Activated T-cell treated with anti-CD3 and anti-CD28 coated beads, Interleukin-2, amount 50 U/mL, for 4 hours (primary cell): ENCODE measurements around the gene B3GAT1. TPM values are rescaled to one million over a fixed set of nuclear protein-coding genes. Genes with fewer than 3 reads are reported as not detected.

ENCODE experiments used
- ATAC-seq, 2 donors: fragments of 200-7000 bp; cut with Tn5 transposase; one replicate each; pipeline ENCODE4 v1.10.0; 2021
- DNase-seq: peaks from one replicate; pipeline ENCODE4 v3.0.0-alpha.2; 2020
- H3K27me3 Mint-ChIP-seq: one replicate; pipeline ENCODE4 v1.8.0; 2021; ENCODE audit warnings: low read depth, mixed read lengths
- H3K36me3 Mint-ChIP-seq: one replicate; pipeline ENCODE4 v1.8.0; 2022; ENCODE audit warnings: mixed read lengths; ENCODE audit not compliant: insufficient read depth
- H3K4me1 Mint-ChIP-seq: one replicate; pipeline ENCODE4 v1.8.0; 2021; ENCODE audit warnings: low read depth, mixed read lengths
- H3K4me3 Mint-ChIP-seq: one replicate; pipeline ENCODE4 v1.8.0; 2021; ENCODE audit warnings: mild to moderate bottlenecking, moderate library complexity, mixed read lengths
- H3K9me3 Mint-ChIP-seq: one replicate; pipeline ENCODE4 v1.8.0; 2021; ENCODE audit warnings: mixed read lengths
- total RNA-seq, 3 donors: library from RNA; stranded (reverse); gene quantifications; one replicate each; pipeline ENCODE4 v1.2.1, GENCODE V29; 2021

Gene B3GAT1
- total RNA-seq, 3 donors from 2014 or later = 0.05 to 0.50 (median 0.33) TPM

DNA sequence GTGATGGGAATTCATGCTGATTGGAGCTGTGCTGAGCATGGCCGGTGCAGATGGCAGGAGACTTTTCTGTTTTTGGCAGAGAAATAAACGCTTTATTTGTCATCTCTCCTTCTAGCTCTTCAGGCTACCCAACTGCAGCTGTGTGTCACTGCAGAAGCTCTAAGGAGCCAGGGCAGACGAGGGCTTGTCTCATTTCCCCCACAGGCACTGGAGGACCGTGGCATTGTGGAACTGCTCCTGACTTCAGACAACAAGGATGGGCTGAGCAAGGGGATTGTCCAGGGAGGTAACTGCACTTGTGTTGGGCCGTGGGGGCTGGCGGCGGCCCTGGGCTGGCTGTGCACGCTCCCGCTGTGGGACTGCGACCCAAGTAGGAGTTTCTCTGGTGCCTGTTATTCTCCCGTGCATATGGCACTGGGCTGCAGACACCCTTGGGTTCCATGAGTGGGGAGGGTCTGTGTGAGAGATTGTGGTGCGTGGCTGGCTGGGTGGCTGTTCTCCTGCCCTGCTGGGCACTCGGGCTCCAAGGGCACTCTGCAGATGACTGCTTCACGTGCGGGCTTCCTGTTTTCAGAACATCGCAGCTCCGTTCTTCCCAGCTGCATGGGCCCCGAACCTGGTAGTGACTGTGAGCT lies 53.1 kb downstream of the B3GAT1 start:
- Mint-ChIP-seq H3K4me3 (no peak overlapping the region), H3K9me3 (peaks cover 5% of the 10 kb centered on the region), H3K4me1 (peaks cover 13% of the 10 kb centered on the region), H3K27me3 (peaks cover 6% of the 10 kb centered on the region), H3K36me3 (no peaks in the 10 kb centered on the region)
- DNase-seq (no peak), ATAC-seq (no peak)

- no peaks in the 10 kb centered on the region for H3K36me3 Mint-ChIP-seq
- H3K4me3 Mint-ChIP-seq = no peak overlapping the region
- DNase-seq (no peak), ATAC-seq (no peak)
- H3K4me1 Mint-ChIP-seq = peaks cover 13% of the 10 kb centered on the region
- peaks cover 6% of the 10 kb centered on the region for H3K27me3 Mint-ChIP-seq
- H3K9me3 Mint-ChIP-seq = peaks cover 7% of the 10 kb centered on the region
These were observed 53.7 kb downstream of the B3GAT1 start for GRCh38 chr11:134358165-134358855.

- Mint-ChIP-seq H3K4me1 (peaks cover 13% of the 10 kb centered on the region), H3K36me3 (no peaks in the 10 kb centered on the region), H3K27me3 (peaks cover 3% of the 10 kb centered on the region), H3K4me3 (no peak overlapping the region), H3K9me3 (peaks cover 7% of the 10 kb centered on the region)
- ATAC-seq (no peak), DNase-seq (no peak)
These were observed 54.5 kb downstream of the B3GAT1 start for GRCh38 chr11:134357545-134357839.

- Mint-ChIP-seq H3K36me3 (no peaks in the 10 kb centered on the region), H3K4me1 (peaks cover 11% of the 10 kb centered on the region), H3K4me3 (no peak overlapping the region), H3K27me3 (peaks cover 3% of the 10 kb centered on the region), H3K9me3 (peaks cover 7% of the 10 kb centered on the region)
- ATAC-seq (no peak), DNase-seq (no peak)
These were observed 55.1 kb downstream of the B3GAT1 start for GRCh38 chr11:134356656-134357544.

- Mint-ChIP-seq H3K4me3 (no peak overlapping the region), H3K27me3 (peaks cover 3% of the 10 kb centered on the region), H3K36me3 (no peaks in the 10 kb centered on the region), H3K4me1 (peaks cover 6% of the 10 kb centered on the region), H3K9me3 (peaks cover 7% of the 10 kb centered on the region)
- DNase-seq (no peak), ATAC-seq (no peak)
These were observed 56.4 kb downstream of the B3GAT1 start for GRCh38 chr11:134355656-134356055.

GRCh38 chr11:134355136-134355535 lies 56.9 kb downstream of the B3GAT1 start:
- H3K27me3 Mint-ChIP-seq = peaks cover 3% of the 10 kb centered on the region
- DNase-seq (no peak), ATAC-seq (no peak)
- H3K4me3 Mint-ChIP-seq = no peak overlapping the region
- no peaks in the 10 kb centered on the region for H3K36me3 Mint-ChIP-seq
- H3K4me1 Mint-ChIP-seq = peaks cover 10% of the 10 kb centered on the region
- peaks cover 7% of the 10 kb centered on the region for H3K9me3 Mint-ChIP-seq

DNA sequence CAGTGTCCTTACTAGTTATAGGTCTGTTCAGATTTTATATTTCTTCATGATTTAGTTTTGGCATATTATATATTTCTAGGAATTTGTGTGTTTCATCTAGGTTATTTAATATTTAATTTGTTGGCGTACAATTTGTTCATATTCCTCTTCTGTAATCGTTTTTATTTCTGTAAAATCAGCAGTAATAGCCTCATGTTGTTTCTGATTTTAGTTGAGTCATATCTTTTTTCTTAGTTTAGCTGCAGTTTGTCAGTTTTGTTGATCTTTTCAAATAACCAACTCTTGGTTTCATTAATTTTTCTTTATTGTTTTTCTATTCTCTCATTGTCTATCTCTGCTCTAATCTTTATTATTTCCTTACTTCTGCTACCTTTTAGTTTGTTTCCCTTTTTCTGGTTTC lies 59.9 kb downstream of the B3GAT1 start:
- Mint-ChIP-seq H3K27me3 (no peaks in the 10 kb centered on the region), H3K4me1 (peaks cover 16% of the 10 kb centered on the region), H3K4me3 (no peak overlapping the region), H3K9me3 (peaks cover 7% of the 10 kb centered on the region), H3K36me3 (no peaks in the 10 kb centered on the region)
- ATAC-seq (no peak), DNase-seq (no peak)

DNA sequence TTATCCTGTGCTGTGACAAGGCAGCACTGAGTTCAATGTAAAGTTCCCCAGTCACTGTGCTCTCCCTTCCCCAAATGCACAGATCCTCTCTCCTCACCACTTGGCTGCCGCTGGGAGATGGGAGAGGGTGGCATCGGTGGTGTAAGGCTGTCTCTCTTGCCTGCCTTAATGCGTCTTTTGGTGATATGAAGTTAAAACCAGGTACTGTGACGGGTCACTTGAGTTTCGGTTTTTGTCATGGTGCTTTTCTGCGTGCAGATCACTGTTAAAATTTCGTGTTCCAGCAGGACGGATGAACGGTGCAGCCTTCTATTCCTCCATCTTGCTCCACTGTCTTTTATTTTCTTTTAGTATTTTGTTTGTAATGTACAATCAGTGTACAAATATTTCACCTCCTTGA lies 61.7 kb downstream of the B3GAT1 start:
- Mint-ChIP-seq H3K9me3 (peaks cover 7% of the 10 kb centered on the region), H3K27me3 (no peaks in the 10 kb centered on the region), H3K36me3 (no peaks in the 10 kb centered on the region), H3K4me3 (no peak overlapping the region), H3K4me1 (peaks cover 16% of the 10 kb centered on the region)
- ATAC-seq = no peak
- no peak for DNase-seq

GRCh38 chr11:134349802-134350355 lies 62.2 kb downstream of the B3GAT1 start:
- DNase-seq (no peak), ATAC-seq (no peak)
- no peak overlapping the region for H3K4me3 Mint-ChIP-seq

GRCh38 chr11:134349109-134349801 lies 62.8 kb downstream of the B3GAT1 start:
- ATAC-seq (no peak), DNase-seq (no peak)
- H3K4me1 Mint-ChIP-seq = peaks cover 16% of the 10 kb centered on the region
- peaks cover 4% of the 10 kb centered on the region for H3K9me3 Mint-ChIP-seq
- no peaks in the 10 kb centered on the region for H3K27me3 Mint-ChIP-seq
- H3K4me3 Mint-ChIP-seq = no peak overlapping the region
- no peaks in the 10 kb centered on the region for H3K36me3 Mint-ChIP-seq

More at GRCh38 chr11:134349802-134350355, 62.2 kb downstream of the B3GAT1 start:
- H3K27me3 Mint-ChIP-seq = no peaks in the 10 kb centered on the region
- no peaks in the 10 kb centered on the region for H3K36me3 Mint-ChIP-seq
- H3K9me3 Mint-ChIP-seq = peaks cover 6% of the 10 kb centered on the region
- peaks cover 16% of the 10 kb centered on the region for H3K4me1 Mint-ChIP-seq

GRCh38 chr11:134347441-134347840 lies 64.6 kb downstream of the B3GAT1 start:
- Mint-ChIP-seq H3K9me3 (no peaks in the 10 kb centered on the region), H3K36me3 (no peaks in the 10 kb centered on the region), H3K27me3 (no peaks in the 10 kb centered on the region), H3K4me3 (no peak overlapping the region), H3K4me1 (peaks cover 16% of the 10 kb centered on the region)
- ATAC-seq (no peak), DNase-seq (no peak)

DNA sequence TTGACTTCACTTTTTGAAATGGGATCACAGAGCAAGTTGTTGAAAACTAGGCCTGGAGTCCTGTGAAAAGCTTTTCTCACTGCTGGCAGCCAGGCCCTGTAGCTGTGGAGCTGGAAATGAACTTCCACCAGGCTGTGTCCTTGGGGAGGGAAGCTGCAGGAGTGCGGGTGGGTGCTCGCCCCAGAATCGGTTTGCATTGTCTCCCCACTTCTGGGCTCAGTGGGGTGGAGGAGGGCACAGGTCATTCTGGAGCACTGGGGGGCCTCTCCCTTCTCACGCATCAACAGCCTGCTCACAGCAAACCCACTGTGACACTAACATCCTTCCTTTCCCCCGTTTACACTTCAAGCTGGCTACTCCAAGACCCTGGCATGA lies 65.1 kb downstream of the B3GAT1 start:
- H3K4me3 Mint-ChIP-seq = no peak overlapping the region

DNA sequence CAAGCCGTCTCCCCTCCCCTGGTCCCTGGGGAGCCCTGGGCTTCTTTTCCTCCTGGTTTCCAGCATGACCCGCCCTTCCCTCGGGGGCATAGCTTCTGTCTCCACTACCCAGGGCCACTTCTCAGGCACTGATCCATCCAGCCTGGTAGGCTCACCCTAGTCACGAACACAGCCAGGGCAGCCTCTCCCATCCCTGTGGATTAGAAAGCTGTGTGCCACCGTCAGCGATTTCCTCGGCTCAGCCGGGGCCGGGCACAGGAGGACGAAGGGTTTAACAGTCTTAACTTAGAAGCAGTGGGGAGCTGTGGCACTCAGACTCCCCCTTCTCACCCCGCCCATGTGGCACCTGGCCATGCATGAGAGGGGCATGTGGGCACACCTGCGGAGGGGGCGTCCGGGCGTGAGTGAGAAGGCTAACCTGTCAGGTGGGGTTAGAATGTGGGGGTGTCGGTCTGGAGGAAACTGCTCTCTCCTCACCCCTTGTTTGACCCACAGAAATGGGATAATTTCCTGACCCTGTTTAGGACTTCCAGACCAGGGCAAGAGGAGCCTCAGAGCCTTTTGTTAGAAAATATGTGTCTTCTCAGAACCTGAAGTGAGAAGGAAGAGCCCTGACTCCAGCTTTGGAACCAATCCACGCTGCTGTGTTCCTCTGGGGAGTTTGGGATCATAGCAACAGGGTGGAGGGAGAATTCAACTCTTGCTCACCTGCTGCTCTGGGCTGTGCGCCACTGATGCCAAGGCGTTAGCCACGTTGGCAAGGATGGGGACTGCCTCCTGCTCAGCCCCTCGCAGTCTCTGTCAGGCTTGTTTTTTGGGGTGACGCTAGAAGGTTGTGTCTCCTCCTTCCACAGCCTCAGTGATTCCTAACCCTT lies 65.7 kb downstream of the B3GAT1 start:
- H3K9me3 Mint-ChIP-seq = no peaks in the 10 kb centered on the region

More for the DNA sequence above, 65.1 kb downstream of the B3GAT1 start:
- no peak for ATAC-seq
- H3K4me1 Mint-ChIP-seq = peaks cover 16% of the 10 kb centered on the region
- H3K9me3 Mint-ChIP-seq = no peaks in the 10 kb centered on the region
- H3K36me3 Mint-ChIP-seq = no peaks in the 10 kb centered on the region
- no peak for DNase-seq
- no peaks in the 10 kb centered on the region for H3K27me3 Mint-ChIP-seq

More for the DNA sequence above, 65.7 kb downstream of the B3GAT1 start:
- Mint-ChIP-seq H3K27me3 (no peaks in the 10 kb centered on the region), H3K4me1 (peaks cover 16% of the 10 kb centered on the region), H3K4me3 (no peak overlapping the region), H3K36me3 (no peaks in the 10 kb centered on the region)
- ATAC-seq (no peak), DNase-seq (no peak)
